Measurements from ENCODE around the gene KCNMA1. TPM values are rescaled to one million over a fixed set of nuclear protein-coding genes. Genes with fewer than 3 reads are reported as not detected.

The KCNMA1 gene
- total RNA-seq, 1 experiment from 2014 or later, result 143 TPM

DNA sequence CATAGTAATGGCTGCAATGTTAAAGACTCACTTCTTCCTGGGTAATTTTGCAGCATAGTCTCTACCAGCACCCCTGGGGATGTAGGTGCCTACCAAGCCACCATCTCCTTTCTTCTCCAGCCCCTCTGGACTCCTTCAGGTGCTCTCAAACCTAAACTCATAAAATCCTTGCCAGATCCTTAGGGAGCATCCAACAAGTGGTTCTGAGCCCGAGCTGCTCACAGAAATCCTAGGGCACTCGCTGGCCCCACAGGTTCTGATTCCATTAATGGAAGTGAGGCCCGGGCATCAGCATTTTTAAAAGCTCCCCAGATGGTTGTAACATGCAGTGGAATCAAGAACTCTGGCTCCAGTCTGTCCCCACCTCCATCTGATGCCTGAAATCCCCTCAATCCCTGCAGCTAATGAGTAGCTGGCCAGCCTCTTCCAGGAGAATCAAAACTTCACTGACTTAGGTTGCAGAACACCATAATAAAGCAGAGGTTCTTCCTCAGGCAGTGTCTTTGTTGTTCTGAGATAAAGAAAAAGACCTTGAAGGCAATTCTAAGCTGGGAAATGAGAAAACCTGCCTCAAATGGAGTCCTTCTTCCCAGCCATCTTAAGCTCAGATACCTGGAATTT is 336.8 kb downstream of the KCNMA1 start:
- ChIA-PET POLR2A (ENCODE audit: unreplicated experiment) (interaction anchor here (0.6 kb wide), 1 partner anchor 106 kb away, joined by 4 read pairs; no protein-coding TSS in a partner anchor), CTCF (interaction anchor here (0.6 to 0.7 kb wide), 2 partner anchors 86 to 90 kb away, joined by 3 read pairs; no protein-coding TSS in a partner anchor)

GRCh38 chr10:77299320-77299719 is 338.3 kb downstream of the KCNMA1 start:
- Histone ChIP-seq H3K36me3 (ENCODE audit: low read depth, low read length) (no peaks in the 10 kb centered on the region), H3K4me3 (ENCODE audit: low read length) (no peak overlapping the region), H3K9me3 (ENCODE audit: low read length) (no peaks in the 10 kb centered on the region), H3K4me1 (ENCODE audit: insufficient read depth, low read length) (peaks cover 22% of the 10 kb centered on the region), H3K27me3 (ENCODE audit: low read length) (no peaks in the 10 kb centered on the region), H3K9me2 (replicated peaks; ENCODE audit: low read length) (no peaks in the 10 kb centered on the region; the same call in 1 of the 2 replicates), H3F3A (ENCODE audit: low read length, unreplicated experiment) (no peaks in the 10 kb centered on the region), H3K9ac (ENCODE audit: low read length) (no peak overlapping the region), H4K20me1 (ENCODE audit: low read length) (no peaks in the 10 kb centered on the region), H3K79me2 (ENCODE audit: low read length) (no peaks in the 10 kb centered on the region), H3K4me2 (ENCODE audit: low read length) (no peak overlapping the region), H3K27ac (ENCODE audit: low read length) (no peak overlapping the region), H2AFZ (ENCODE audit: low read length) (no peak overlapping the region)
- BruUV-seq (replicated peaks), result no TSS peak
- no peak for TF ChIP-seq CTCF (conservative IDR thresholded peaks at IDR 0.05; ENCODE audit: low read depth, low read length)
- no peak for TF ChIP-seq EZH2phosphoT487 (IDR thresholded peaks at IDR 0.05; ENCODE audit: borderline replicate concordance, low read length)
- DNase-seq (no peak), ATAC-seq (no peak)
- intact Hi-C loops (cut with micrococcal nuclease), result no loop called here
- POLR2A ChIA-PET (ENCODE audit: unreplicated experiment), result no interaction called here
- CTCF ChIA-PET, result no interaction called here

More for the DNA sequence above, 336.8 kb downstream of the KCNMA1 start:
- no peak for TF ChIP-seq EZH2phosphoT487 (IDR thresholded peaks at IDR 0.05; ENCODE audit: borderline replicate concordance, low read length)
- Histone ChIP-seq H3K4me1 (ENCODE audit: insufficient read depth, low read length) (peaks cover 28% of the 10 kb centered on the region), H3K4me2 (ENCODE audit: low read length) (no peak overlapping the region), H3K79me2 (ENCODE audit: low read length) (0 out of 2 replicates have a peak, but pooled peaks cover 5% of the 10 kb centered on the region), H3K9me3 (ENCODE audit: low read length) (no peaks in the 10 kb centered on the region), H4K20me1 (ENCODE audit: low read length) (peaks cover 6% of the 10 kb centered on the region), H3K9ac (ENCODE audit: low read length) (no peak overlapping the region), H3K4me3 (ENCODE audit: low read length) (no peak overlapping the region), H3K27me3 (ENCODE audit: low read length) (no peaks in the 10 kb centered on the region), H3K27ac (ENCODE audit: low read length) (no peak overlapping the region), H3F3A (ENCODE audit: low read length, unreplicated experiment) (no peaks in the 10 kb centered on the region), H3K36me3 (ENCODE audit: low read depth, low read length) (no peaks in the 10 kb centered on the region), H2AFZ (ENCODE audit: low read length) (no peak overlapping the region), H3K9me2 (replicated peaks; ENCODE audit: low read length) (no peaks in the 10 kb centered on the region; the same call in 1 of the 2 replicates)
- no peak for DNase-seq
- intact Hi-C loops (cut with micrococcal nuclease), result loop anchor here (10.0 kb wide), 1 partner anchor 256 kb away; no protein-coding TSS in a partner anchor
- ATAC-seq, result no peak
- no TSS peak for BruUV-seq (replicated peaks)

GRCh38 chr10:77297393-77297739 is 340.2 kb downstream of the KCNMA1 start:
- DNase-seq (peak; percentile 84), ATAC-seq (peak; percentile 52)
- BruUV-seq (replicated peaks), result no TSS peak
- no peaks in the 10 kb centered on the region for H3K36me3 ChIP-seq (ENCODE audit: low read depth, low read length)
- no peak overlapping the region for H3K4me2 ChIP-seq (ENCODE audit: low read length)
- no peaks in the 10 kb centered on the region for H3K27me3 ChIP-seq (ENCODE audit: low read length)
- no peak overlapping the region for H3K9ac ChIP-seq (ENCODE audit: low read length)
- TF ChIP-seq EZH2phosphoT487 (IDR thresholded peaks at IDR 0.05; ENCODE audit: borderline replicate concordance, low read length), result no peak
- no peak for TF ChIP-seq CTCF (conservative IDR thresholded peaks at IDR 0.05; ENCODE audit: low read depth, low read length)
- TF ChIP-seq EZH2 (IDR thresholded peaks at IDR 0.05; ENCODE audit: low read length, unreplicated experiment), result no peak
- CTCF ChIA-PET, result interaction anchor here (0.6 to 1.1 kb wide), 2 partner anchors 123 to 340 kb away, joined by 3 read pairs; no protein-coding TSS in a partner anchor
- intact Hi-C loops (cut with micrococcal nuclease), result no loop called here
- no peak overlapping the region for H3K4me3 ChIP-seq (ENCODE audit: low read length)
- H4K20me1 ChIP-seq (ENCODE audit: low read length), result no peaks in the 10 kb centered on the region
- no peaks in the 10 kb centered on the region; the same call in 1 of the 2 replicates for H3K9me2 ChIP-seq (replicated peaks; ENCODE audit: low read length)
- no peaks in the 10 kb centered on the region for H3F3A ChIP-seq (ENCODE audit: low read length, unreplicated experiment)
- H3K4me1 ChIP-seq (ENCODE audit: insufficient read depth, low read length), result peaks cover 25% of the 10 kb centered on the region
- no peak overlapping the region for H3K27ac ChIP-seq (ENCODE audit: low read length)
- POLR2A ChIA-PET (ENCODE audit: unreplicated experiment), result interaction anchor here (0.6 to 0.7 kb wide), 2 partner anchors 9 to 74 kb away, joined by 3 to 4 read pairs; no protein-coding TSS in a partner anchor
- no peaks in the 10 kb centered on the region for H3K79me2 ChIP-seq (ENCODE audit: low read length)
- no peak overlapping the region for H2AFZ ChIP-seq (ENCODE audit: low read length)
- H3K9me3 ChIP-seq (ENCODE audit: low read length), result no peaks in the 10 kb centered on the region

All from PC-3 (cell line).